ENCODE data around the gene PHB1.

The PHB1 gene

GRCh38 chr17:49364119-49364518 is 50.6 kb downstream of the PHB1 start:
- no peak for TF ChIP-seq CTCF (IDR thresholded peaks at IDR 0.05; ENCODE audit: borderline replicate concordance, insufficient read depth, low read depth, low read length)
- no peak overlapping the region for H3K4me3 ChIP-seq (ENCODE audit: low read depth, low read length)

GRCh38 chr17:49363251-49363650 is 51.4 kb downstream of the PHB1 start:
- no peak overlapping the region for H3K4me3 ChIP-seq (ENCODE audit: low read depth, low read length)
- TF ChIP-seq CTCF (IDR thresholded peaks at IDR 0.05; ENCODE audit: borderline replicate concordance, insufficient read depth, low read depth, low read length), result no peak

- no peak for TF ChIP-seq CTCF (IDR thresholded peaks at IDR 0.05; ENCODE audit: borderline replicate concordance, insufficient read depth, low read depth, low read length)
- peak overlapping the region; percentile 79 for H3K4me3 ChIP-seq (ENCODE audit: low read depth, low read length)
These were observed 52.0 kb downstream of the PHB1 start for GRCh38 chr17:49362723-49363117.

- no peak for TF ChIP-seq CTCF (IDR thresholded peaks at IDR 0.05; ENCODE audit: borderline replicate concordance, insufficient read depth, low read depth, low read length)
- H3K4me3 ChIP-seq (ENCODE audit: low read depth, low read length), result peak within 1 kb of the TSS; percentile 79
These were observed 52.6 kb downstream of the PHB1 start, which contains the start of gene ZNF652 for GRCh38 chr17:49361902-49362722. TSS of gene ZNF652 (minus strand) at chr17:49362250. CDS start at chr17:49317725, 44,525 bp downstream.

GRCh38 chr17:49361129-49361901 is 53.4 kb downstream of the PHB1 start:
- TF ChIP-seq CTCF (IDR thresholded peaks at IDR 0.05; ENCODE audit: borderline replicate concordance, insufficient read depth, low read depth, low read length), result no peak
- peak overlapping the region; percentile 79 for H3K4me3 ChIP-seq (ENCODE audit: low read depth, low read length)

- peak overlapping the region; percentile 79 for H3K4me3 ChIP-seq (ENCODE audit: low read depth, low read length)
- no peak for TF ChIP-seq CTCF (IDR thresholded peaks at IDR 0.05; ENCODE audit: borderline replicate concordance, insufficient read depth, low read depth, low read length)
These were observed 53.9 kb downstream of the PHB1 start for GRCh38 chr17:49360796-49361128.

Measured in GM12875 (cell line).